NCI-H345 treated with DMSO at 0.1 percent for 48 hours (cell line): Measurements from ENCODE around the gene ASF1A.
"Not testable (repeated sequence)": the region's sequence is repeated elsewhere in the genome, so short reads cannot be mapped to it uniquely, and the experiment has no call there.

Source experiments
- DNase-seq: peaks from one replicate; lab custom pipeline; 2025; ENCODE audit not compliant: unreplicated experiment; lab: John Stamatoyannopoulos, UW

Gene ASF1A

GRCh38 chr6:118893807-118894424 is at the start of gene ASF1A:
TSS of gene ASF1A (plus strand) at chr6:118894152. CDS start at chr6:118894414, 262 bp downstream.
- DNase-seq = peak; percentile 98

- no peak for DNase-seq
Measured at GRCh38 chr6:118844915-118845314, 49.0 kb upstream of the ASF1A start.

- no peak for DNase-seq
Measured at GRCh38 chr6:118853408-118853807, 40.5 kb upstream of the ASF1A start.

- no peak for DNase-seq
Measured at GRCh38 chr6:118856301-118856700, 37.7 kb upstream of the ASF1A start.

- no peak for DNase-seq
Measured at GRCh38 chr6:118859517-118860064, 34.4 kb upstream of the ASF1A start.

- no peak for DNase-seq
Measured at GRCh38 chr6:118860363-118860762, 33.6 kb upstream of the ASF1A start.

GRCh38 chr6:118860880-118861279 is 33.1 kb upstream of the ASF1A start:
- no peak for DNase-seq

GRCh38 chr6:118862443-118862842 is 31.5 kb upstream of the ASF1A start:
- no peak for DNase-seq

- DNase-seq = no peak
Measured at GRCh38 chr6:118864341-118865099, 29.4 kb upstream of the ASF1A start.

GRCh38 chr6:118865100-118865391 is 28.9 kb upstream of the ASF1A start:
- no peak for DNase-seq

- DNase-seq = no peak
Measured at GRCh38 chr6:118867181-118867580, 26.8 kb upstream of the ASF1A start.

GRCh38 chr6:118868901-118869300 is 25.1 kb upstream of the ASF1A start:
- DNase-seq = not testable (repeated sequence)

GRCh38 chr6:118869350-118869749 is 24.6 kb upstream of the ASF1A start:
- DNase-seq = no peak

- no peak for DNase-seq
Measured at GRCh38 chr6:118869894-118870589, 23.9 kb upstream of the ASF1A start.

- DNase-seq = no peak
Measured at GRCh38 chr6:118871331-118871730, 22.6 kb upstream of the ASF1A start.

- no peak for DNase-seq
Measured at GRCh38 chr6:118872318-118872717, 21.6 kb upstream of the ASF1A start.

GRCh38 chr6:118872726-118873125 is 21.2 kb upstream of the ASF1A start:
- DNase-seq = no peak

GRCh38 chr6:118873239-118873638 is 20.7 kb upstream of the ASF1A start:
- no peak for DNase-seq

GRCh38 chr6:118875672-118876071 is 18.3 kb upstream of the ASF1A start:
- peak; percentile 3 for DNase-seq

- DNase-seq = no peak
Measured at GRCh38 chr6:118876198-118876597, 17.8 kb upstream of the ASF1A start.

GRCh38 chr6:118876814-118877213 is 17.1 kb upstream of the ASF1A start:
- DNase-seq = no peak

GRCh38 chr6:118877806-118878205 is 16.1 kb upstream of the ASF1A start:
- DNase-seq = no peak
